ENCODE measurements around the gene FGD3. TPM values are rescaled to one million over a fixed set of nuclear protein-coding genes. Genes with fewer than 3 reads are reported as not detected.

The FGD3 gene
- total and polyA plus RNA-seq, 4 donors, result 1.6 to 6.2 (median 3.6) TPM

DNA sequence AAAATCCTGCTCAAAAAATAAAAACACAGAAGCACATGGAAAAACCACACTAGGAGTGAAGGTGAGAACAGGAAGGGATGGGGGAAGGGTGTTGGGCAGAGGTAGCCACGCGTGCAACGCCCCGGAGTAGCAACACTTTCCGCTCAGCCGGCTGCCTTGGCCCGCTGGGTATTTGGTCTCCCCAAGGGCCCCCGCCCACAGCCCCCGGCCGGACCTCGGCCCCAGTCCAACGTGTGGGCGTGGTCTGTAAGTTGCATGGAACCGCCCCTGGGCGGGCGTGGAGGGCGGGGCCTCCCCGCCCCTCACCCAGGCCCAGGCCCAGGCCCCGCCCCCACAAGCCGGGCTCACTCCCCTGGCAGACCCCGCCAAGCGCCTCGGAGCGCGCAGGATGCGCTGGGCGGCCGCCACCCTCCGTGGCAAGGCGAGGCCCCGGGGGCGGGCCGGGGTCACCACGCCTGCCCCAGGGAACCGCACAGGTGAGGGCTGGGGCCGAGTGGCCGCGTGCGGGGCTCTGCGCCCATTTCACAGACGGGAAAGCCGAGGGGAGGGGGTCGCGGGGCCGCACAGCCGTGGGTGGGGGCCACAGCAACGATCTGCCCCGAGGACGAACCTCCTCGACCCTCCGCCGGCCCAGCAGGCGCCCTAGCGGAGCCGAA, 111.2 kb downstream of the FGD3 start, which contains the start of gene SUSD3:
TSS of gene SUSD3 (plus strand) at position 347 of the 656 bp plus-strand sequence. CDS start at position 389, 42 bp downstream.
- peak within 1 kb of the TSS; percentile 62 for H3K27ac ChIP-seq (ENCODE audit: low read depth in 1 of 2, low read length in 2 of 2)
- peak within 1 kb of the TSS; percentile 31 to 71 (median 61) for H3K4me3 ChIP-seq (ENCODE audit: low read depth in 1 of 3, low read length in 3 of 3)
- peak; percentile 74 for DNase-seq (ENCODE audit: low spot score)
- TF ChIP-seq HNF4A (conservative IDR thresholded peaks at IDR 0.05) (peak; percentile 28 to 32), RXRA (IDR thresholded peaks at IDR 0.05) (peak in 1 of 2 donors; percentile 33), ATF3 (IDR thresholded peaks at IDR 0.05) (no peak), SP1 (IDR thresholded peaks at IDR 0.05) (peak; percentile 23), REST (IDR thresholded peaks at IDR 0.05) (no peak), NR2F2 (IDR thresholded peaks at IDR 0.05) (no peak), FOXA2 (IDR thresholded peaks at IDR 0.05) (no peak), FOXA1 (IDR thresholded peaks at IDR 0.05) (no peak), GABPA (IDR thresholded peaks at IDR 0.05 in 1 of 2, conservative IDR thresholded peaks at IDR 0.05 in 1 of 2) (no peak), HNF4G (IDR thresholded peaks at IDR 0.05) (no peak), JUND (IDR thresholded peaks at IDR 0.05) (no peak), YY1 (IDR thresholded peaks at IDR 0.05) (no peak), EGR1 (IDR thresholded peaks at IDR 0.05; ENCODE audit: low read depth in 2 of 2) (peak; percentile 13 to 51)
- TF ChIP-seq, protein P1, sequence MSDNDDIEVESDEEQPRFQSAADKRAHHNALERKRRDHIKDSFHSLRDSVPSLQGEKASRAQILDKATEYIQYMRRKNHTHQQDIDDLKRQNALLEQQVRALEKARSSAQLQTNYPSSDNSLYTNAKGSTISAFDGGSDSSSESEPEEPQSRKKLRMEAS (IDR thresholded peaks at IDR 0.05), result peak; percentile 51
- 1% methylated on average over 55 of the region's 55 CpGs for WGBS
- H3K36me3 ChIP-seq (ENCODE audit: control insufficient read depth in 4 of 4, insufficient read depth in 3 of 4, low read depth in 1 of 4, low read length in 3 of 4), result no peaks in the 10 kb centered on the region
- H3K9ac ChIP-seq (ENCODE audit: low read depth in 1 of 2, low read length in 2 of 2), result peak within 1 kb of the TSS; percentile 42 to 48
- H3K4me1 ChIP-seq (ENCODE audit: control insufficient read depth in 4 of 4, insufficient read depth in 4 of 4, low read length in 3 of 4), result peaks cover 9 to 40% (median 30%) of the 10 kb centered on the region in 4 donors
- no peaks in the 10 kb centered on the region for H3K27me3 ChIP-seq (ENCODE audit: control insufficient read depth in 4 of 4, insufficient read depth in 4 of 4, low read length in 3 of 4)
- no peaks in the 10 kb centered on the region for H3K9me3 ChIP-seq (ENCODE audit: control insufficient read depth in 4 of 4, low read length in 3 of 4)

- Histone ChIP-seq H3K4me3 (ENCODE audit: low read depth in 1 of 3, low read length in 3 of 3) (peak overlapping the region; percentile 31 to 71 (median 61)), H3K36me3 (ENCODE audit: control insufficient read depth in 4 of 4, insufficient read depth in 3 of 4, low read depth in 1 of 4, low read length in 3 of 4) (no peaks in the 10 kb centered on the region), H3K27ac (ENCODE audit: low read depth in 1 of 2, low read length in 2 of 2) (peak overlapping the region; percentile 62), H3K9ac (ENCODE audit: low read depth in 1 of 2, low read length in 2 of 2) (peak overlapping the region; percentile 42 to 48), H3K4me1 (ENCODE audit: control insufficient read depth in 4 of 4, insufficient read depth in 4 of 4, low read length in 3 of 4) (peaks cover 9 to 40% (median 30%) of the 10 kb centered on the region in 4 donors), H3K9me3 (ENCODE audit: control insufficient read depth in 4 of 4, low read length in 3 of 4) (no peaks in the 10 kb centered on the region), H3K27me3 (ENCODE audit: control insufficient read depth in 4 of 4, insufficient read depth in 4 of 4, low read length in 3 of 4) (no peaks in the 10 kb centered on the region)
- 27% methylated on average over 53 of the region's 53 CpGs for WGBS
- no peak for TF ChIP-seq HNF4A (conservative IDR thresholded peaks at IDR 0.05)
- TF ChIP-seq YY1 (IDR thresholded peaks at IDR 0.05), result no peak
- no peak for TF ChIP-seq REST (IDR thresholded peaks at IDR 0.05)
- no peak for TF ChIP-seq FOXA1 (IDR thresholded peaks at IDR 0.05)
- no peak for TF ChIP-seq JUND (IDR thresholded peaks at IDR 0.05)
- no peak for TF ChIP-seq TAF1 (conservative IDR thresholded peaks at IDR 0.05)
- TF ChIP-seq, protein P2, sequence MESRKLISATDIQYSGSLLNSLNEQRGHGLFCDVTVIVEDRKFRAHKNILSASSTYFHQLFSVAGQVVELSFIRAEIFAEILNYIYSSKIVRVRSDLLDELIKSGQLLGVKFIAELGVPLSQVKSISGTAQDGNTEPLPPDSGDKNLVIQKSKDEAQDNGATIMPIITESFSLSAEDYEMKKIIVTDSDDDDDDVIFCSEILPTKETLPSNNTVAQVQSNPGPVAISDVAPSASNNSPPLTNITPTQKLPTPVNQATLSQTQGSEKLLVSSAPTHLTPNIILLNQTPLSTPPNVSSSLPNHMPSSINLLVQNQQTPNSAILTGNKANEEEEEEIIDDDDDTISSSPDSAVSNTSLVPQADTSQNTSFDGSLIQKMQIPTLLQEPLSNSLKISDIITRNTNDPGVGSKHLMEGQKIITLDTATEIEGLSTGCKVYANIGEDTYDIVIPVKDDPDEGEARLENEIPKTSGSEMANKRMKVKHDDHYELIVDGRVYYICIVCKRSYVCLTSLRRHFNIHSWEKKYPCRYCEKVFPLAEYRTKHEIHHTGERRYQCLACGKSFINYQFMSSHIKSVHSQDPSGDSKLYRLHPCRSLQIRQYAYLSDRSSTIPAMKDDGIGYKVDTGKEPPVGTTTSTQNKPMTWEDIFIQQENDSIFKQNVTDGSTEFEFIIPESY (IDR thresholded peaks at IDR 0.05), result no peak
- no peak for TF ChIP-seq SP1 (IDR thresholded peaks at IDR 0.05)
- TF ChIP-seq ATF3 (IDR thresholded peaks at IDR 0.05), result no peak
- TF ChIP-seq RXRA (IDR thresholded peaks at IDR 0.05), result no peak
- TF ChIP-seq NR2F2 (IDR thresholded peaks at IDR 0.05), result no peak
- no peak for TF ChIP-seq HNF4G (IDR thresholded peaks at IDR 0.05)
- TF ChIP-seq EGR1 (IDR thresholded peaks at IDR 0.05; ENCODE audit: low read depth in 2 of 2), result no peak
- TF ChIP-seq RAD21 (IDR thresholded peaks at IDR 0.05), result no peak
- TF ChIP-seq GABPA (IDR thresholded peaks at IDR 0.05 in 1 of 2, conservative IDR thresholded peaks at IDR 0.05 in 1 of 2), result no peak
- TF ChIP-seq FOXA2 (IDR thresholded peaks at IDR 0.05), result no peak
- TF ChIP-seq, protein P1 (IDR thresholded peaks at IDR 0.05), result no peak
- no peak for DNase-seq (ENCODE audit: low spot score)
Observed at GRCh38 chr9:93059011-93059714, 111.8 kb downstream of the FGD3 start.

All from liver (tissue), 9 donors.